HG02759 (cell line): ENCODE data around the gene STX7.

ENCODE experiments used
- ATAC-seq: cut with Tn5 transposase; IDR thresholded peaks from one replicate; pipeline ENCODE4 v1.9.1; 2021; ENCODE audit warnings: mild to moderate bottlenecking, moderate library complexity; ENCODE audit not compliant: unreplicated experiment

STX7 gene

GRCh38 chr6:132506869-132507808 lies 5.8 kb downstream of the STX7 start:
- no peak for ATAC-seq

- ATAC-seq = no peak
Observed at GRCh38 chr6:132506461-132506860, 6.5 kb downstream of the STX7 start.

- peak; percentile 51 for ATAC-seq
Observed at GRCh38 chr6:132505158-132505557, 7.8 kb downstream of the STX7 start.

GRCh38 chr6:132504757-132505156 lies 8.2 kb downstream of the STX7 start:
- no peak for ATAC-seq

- no peak for ATAC-seq
Observed at GRCh38 chr6:132499757-132500156, 13.2 kb downstream of the STX7 start.

- ATAC-seq = peak; percentile 55
Observed at GRCh38 chr6:132498638-132499037, 14.3 kb downstream of the STX7 start.

GRCh38 chr6:132496519-132497180 lies 16.3 kb downstream of the STX7 start:
- no peak for ATAC-seq

GRCh38 chr6:132495604-132496079 lies 17.3 kb downstream of the STX7 start:
- ATAC-seq = peak; percentile 53

- peak; percentile 18 for ATAC-seq
Observed at GRCh38 chr6:132494954-132495353, 18.0 kb downstream of the STX7 start.

- no peak for ATAC-seq
Observed at GRCh38 chr6:132491881-132492280, 21.0 kb downstream of the STX7 start.

- no peak for ATAC-seq
Observed at GRCh38 chr6:132491303-132491702, 21.6 kb downstream of the STX7 start.

GRCh38 chr6:132490478-132491204 lies 22.3 kb downstream of the STX7 start:
- peak; percentile 57 for ATAC-seq

GRCh38 chr6:132490024-132490423 lies 22.9 kb downstream of the STX7 start:
- ATAC-seq = peak; percentile 50

- no peak for ATAC-seq
Observed at GRCh38 chr6:132489376-132489775, 23.5 kb downstream of the STX7 start.

GRCh38 chr6:132487762-132488161 lies 25.2 kb downstream of the STX7 start:
- no peak for ATAC-seq

GRCh38 chr6:132484680-132485018 lies 28.3 kb downstream of the STX7 start:
- ATAC-seq = peak; percentile 31

- ATAC-seq = peak; percentile 78
Observed at GRCh38 chr6:132483779-132484679, 28.9 kb downstream of the STX7 start.

- ATAC-seq = no peak
Observed at GRCh38 chr6:132482581-132482980, 30.3 kb downstream of the STX7 start.

- no peak for ATAC-seq
Observed at GRCh38 chr6:132481189-132481588, 31.7 kb downstream of the STX7 start.

- no peak for ATAC-seq
Observed at GRCh38 chr6:132479131-132479530, 33.8 kb downstream of the STX7 start.
